ENCODE measurements around the gene LIN37. TPM values are rescaled to one million over a fixed set of nuclear protein-coding genes. Genes with fewer than 3 reads are reported as not detected.

The LIN37 gene
- total RNA-seq, 1 experiment from 2014 or later = 5.9 TPM

GRCh38 chr19:35702223-35703012 is 46.0 kb upstream of the LIN37 start:
- H3K56ac ChIP-seq (ENCODE audit: insufficient read length, low read depth, low read length) = no peak overlapping the region
- H3K18ac ChIP-seq (ENCODE audit: insufficient read length, low read depth, low read length) = no peak overlapping the region
- H3K9ac ChIP-seq (ENCODE audit: extremely low read depth, insufficient read length, low read length) = peak overlapping the region; percentile 46
- no peak overlapping the region for H2BK5ac ChIP-seq (ENCODE audit: insufficient read length, low read length)
- H3K4ac ChIP-seq (ENCODE audit: low read depth, low read length) = no peak overlapping the region
- no peak overlapping the region for H3K27ac ChIP-seq (ENCODE audit: insufficient read length, low read depth, low read length)
- H4K8ac ChIP-seq (replicated peaks; ENCODE audit: insufficient read length, low read depth, low read length) = no peak overlapping the region
- no peak overlapping the region for H2BK12ac ChIP-seq (ENCODE audit: insufficient read length, low read depth, low read length)
- peak overlapping the region; percentile 46 for H3K4me2 ChIP-seq (ENCODE audit: insufficient read depth, insufficient read length, low read length)
- 0 out of 3 replicates have a peak, but pooled peaks have one; percentile 3 for TF ChIP-seq CTCF (conservative IDR thresholded peaks at IDR 0.05)
- Mint-ChIP-seq H3K27me3 (ENCODE audit: low read depth) (peaks cover 40% of the 10 kb centered on the region), H3K4me3 (peak overlapping the region; percentile 70 to 95), H3K36me3 (ENCODE audit: insufficient read depth in 1 of 3, low read depth in 3 of 3) (no peaks in the 10 kb centered on the region), H3K27ac (peak overlapping the region; percentile 14 to 97 (median 95); a peak in 5 of 7 replicates), H3K9me3 (peaks cover 0 to 4% of the 10 kb centered on the region in 2 experiments; a peak in 1 of 5 replicates), H3K4me1 (peaks cover 3 to 7% of the 10 kb centered on the region in 2 experiments)
- peak overlapping the region; percentile 84; the same call in 1 of the 2 replicates for H3K14ac ChIP-seq (ENCODE audit: insufficient read depth, low read length)
- no peak overlapping the region for H2AK5ac ChIP-seq (ENCODE audit: insufficient read length, low read length)
- no peak overlapping the region for H4K91ac ChIP-seq (ENCODE audit: insufficient read length, low read depth, low read length)
- no peak overlapping the region for H4K5ac ChIP-seq (ENCODE audit: insufficient read length, low read depth, low read length)
- no peaks in the 10 kb centered on the region for H3K4me1 ChIP-seq (ENCODE audit: insufficient read depth, low read length)
- no peak overlapping the region for H2AFZ ChIP-seq (ENCODE audit: low read length)
- H3K9me3 ChIP-seq (ENCODE audit: control insufficient read depth, low read depth, low read length) = no peaks in the 10 kb centered on the region
- H2BK20ac ChIP-seq (ENCODE audit: low read depth, low read length, poor library complexity, severe bottlenecking) = no peak overlapping the region
- WGBS (ENCODE audit: extremely low coverage, insufficient read length, low lambda C conversion rate) = no CpG with 5 or more reads among the region's 50 CpGs
- H2BK15ac ChIP-seq (ENCODE audit: low read depth, low read length) = no peak overlapping the region
- no peaks in the 10 kb centered on the region for H4K20me1 ChIP-seq (ENCODE audit: control insufficient read depth, insufficient read depth, insufficient read length)
- H2BK120ac ChIP-seq (ENCODE audit: low read depth, low read length, poor library complexity, severe bottlenecking) = no peak overlapping the region
- H3K79me2 ChIP-seq (ENCODE audit: insufficient read depth, low read length) = no peaks in the 10 kb centered on the region
- no peaks in the 10 kb centered on the region for H3K27me3 ChIP-seq (ENCODE audit: insufficient read depth, low read length)
- peaks cover 4% of the 10 kb centered on the region for H3K23me2 ChIP-seq (ENCODE audit: insufficient read length, low read depth, low read length, poor library complexity, severe bottlenecking)
- H3T11ph ChIP-seq (ENCODE audit: low read length) = no peak overlapping the region
- peak; percentile 99 for DNase-seq
- H3K23ac ChIP-seq (ENCODE audit: insufficient read length, low read depth, low read length) = no peak overlapping the region
- no peaks in the 10 kb centered on the region for H3K79me1 ChIP-seq (ENCODE audit: insufficient read depth, low read depth, low read length, poor library complexity, severe bottlenecking)

Measured in H9 (cell line).